ENCODE results near the gene SLC1A1.

DNA sequence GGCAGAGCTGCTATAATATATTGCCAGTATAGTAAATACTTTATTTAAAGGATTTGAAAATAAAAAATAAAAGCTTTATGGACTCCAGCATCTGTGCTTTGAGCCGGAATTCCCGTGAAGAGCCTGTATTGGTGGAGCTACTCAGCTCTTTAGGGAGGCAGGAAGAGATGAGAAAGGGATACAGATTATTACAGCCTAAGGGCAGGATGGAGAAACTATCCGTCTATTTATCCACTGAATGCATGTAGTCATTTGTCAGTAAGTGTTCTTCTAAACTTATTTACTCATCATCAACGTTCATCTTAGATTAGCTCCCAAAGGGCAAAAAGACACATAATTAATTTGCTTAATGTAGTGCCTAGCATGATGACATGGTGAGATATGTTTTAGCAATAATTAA lies 48.4 kb downstream of the SLC1A1 start:
- TF ChIP-seq POLR2AphosphoS5 (IDR thresholded peaks at IDR 0.05), result no peak
- TF ChIP-seq, protein P1, sequence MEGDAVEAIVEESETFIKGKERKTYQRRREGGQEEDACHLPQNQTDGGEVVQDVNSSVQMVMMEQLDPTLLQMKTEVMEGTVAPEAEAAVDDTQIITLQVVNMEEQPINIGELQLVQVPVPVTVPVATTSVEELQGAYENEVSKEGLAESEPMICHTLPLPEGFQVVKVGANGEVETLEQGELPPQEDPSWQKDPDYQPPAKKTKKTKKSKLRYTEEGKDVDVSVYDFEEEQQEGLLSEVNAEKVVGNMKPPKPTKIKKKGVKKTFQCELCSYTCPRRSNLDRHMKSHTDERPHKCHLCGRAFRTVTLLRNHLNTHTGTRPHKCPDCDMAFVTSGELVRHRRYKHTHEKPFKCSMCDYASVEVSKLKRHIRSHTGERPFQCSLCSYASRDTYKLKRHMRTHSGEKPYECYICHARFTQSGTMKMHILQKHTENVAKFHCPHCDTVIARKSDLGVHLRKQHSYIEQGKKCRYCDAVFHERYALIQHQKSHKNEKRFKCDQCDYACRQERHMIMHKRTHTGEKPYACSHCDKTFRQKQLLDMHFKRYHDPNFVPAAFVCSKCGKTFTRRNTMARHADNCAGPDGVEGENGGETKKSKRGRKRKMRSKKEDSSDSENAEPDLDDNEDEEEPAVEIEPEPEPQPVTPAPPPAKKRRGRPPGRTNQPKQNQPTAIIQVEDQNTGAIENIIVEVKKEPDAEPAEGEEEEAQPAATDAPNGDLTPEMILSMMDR (IDR thresholded peaks at IDR 0.05), result no peak

All from upper lobe of left lung (tissue), 4 donors.